Sigmoid colon (tissue), 3 donors: ENCODE measurements around the gene CHTF8.

Source experiments
- POLR2A ChIP-seq, 2 donors: fragments of 450-650 bp; IDR thresholded peaks; one replicate each; pipeline ENCODE4 v1.6.1; 2016; ENCODE audit warnings: antibody characterized with exemption in 2 of 2, mild to moderate bottlenecking in 2 of 2, moderate library complexity in 2 of 2
- TF ChIP-seq, protein P1 (sequence below), 4 experiments: fragments of 450-650 bp in 3 of 4; fragments of 200-600 bp in 1 of 4; IDR thresholded peaks; one replicate each; pipeline ENCODE4 v1.5.1; 2016 to 2019; ENCODE audit warnings: antibody characterized with exemption in 4 of 4, mild to moderate bottlenecking in 3 of 4, moderate library complexity in 2 of 4

DNA sequence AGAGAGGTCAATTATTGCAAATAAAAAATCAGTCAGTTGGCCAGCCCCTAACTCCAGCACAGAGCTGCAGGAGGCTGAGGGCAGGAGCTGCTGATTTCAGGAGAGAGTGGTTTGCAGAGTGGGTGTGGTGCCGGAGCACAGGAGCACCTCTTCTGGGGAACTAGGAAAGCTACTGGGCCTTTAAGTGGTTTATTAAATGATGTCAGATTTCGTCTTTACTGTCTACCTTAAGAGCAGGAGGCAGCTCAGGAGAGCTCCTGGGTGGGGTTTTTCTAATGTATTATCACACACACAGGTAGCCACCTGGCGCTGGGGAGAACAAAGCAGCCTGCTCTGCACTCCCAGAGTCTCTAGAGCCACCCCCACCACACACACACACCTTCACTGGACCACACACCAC lies 38.4 kb downstream of the CHTF8 start:
- TF ChIP-seq, protein P1, sequence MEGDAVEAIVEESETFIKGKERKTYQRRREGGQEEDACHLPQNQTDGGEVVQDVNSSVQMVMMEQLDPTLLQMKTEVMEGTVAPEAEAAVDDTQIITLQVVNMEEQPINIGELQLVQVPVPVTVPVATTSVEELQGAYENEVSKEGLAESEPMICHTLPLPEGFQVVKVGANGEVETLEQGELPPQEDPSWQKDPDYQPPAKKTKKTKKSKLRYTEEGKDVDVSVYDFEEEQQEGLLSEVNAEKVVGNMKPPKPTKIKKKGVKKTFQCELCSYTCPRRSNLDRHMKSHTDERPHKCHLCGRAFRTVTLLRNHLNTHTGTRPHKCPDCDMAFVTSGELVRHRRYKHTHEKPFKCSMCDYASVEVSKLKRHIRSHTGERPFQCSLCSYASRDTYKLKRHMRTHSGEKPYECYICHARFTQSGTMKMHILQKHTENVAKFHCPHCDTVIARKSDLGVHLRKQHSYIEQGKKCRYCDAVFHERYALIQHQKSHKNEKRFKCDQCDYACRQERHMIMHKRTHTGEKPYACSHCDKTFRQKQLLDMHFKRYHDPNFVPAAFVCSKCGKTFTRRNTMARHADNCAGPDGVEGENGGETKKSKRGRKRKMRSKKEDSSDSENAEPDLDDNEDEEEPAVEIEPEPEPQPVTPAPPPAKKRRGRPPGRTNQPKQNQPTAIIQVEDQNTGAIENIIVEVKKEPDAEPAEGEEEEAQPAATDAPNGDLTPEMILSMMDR (IDR thresholded peaks at IDR 0.05): no peak
- TF ChIP-seq POLR2A (IDR thresholded peaks at IDR 0.05): no peak
